SK-N-SH (cell line): ENCODE results near the gene TLN1. TPM values are rescaled to one million over a fixed set of nuclear protein-coding genes. Genes with fewer than 3 reads are reported as not detected.
A peak's percentile ranks its signal among the peaks of the same experiment; 100 is the strongest.

ENCODE experiments used
- CTCF ChIA-PET: fragments of 300-600, 350-600 bp; formaldehyde crosslinking; extraction: SDS; loops from one replicate; lab custom pipeline; 2021; lab: Yijun Ruan, JAX
- POLR2A ChIA-PET: fragments of 350-600 bp; sonication (Branson Sonifier 250); formaldehyde crosslinking; extraction: SDS; loops from one replicate; lab custom pipeline; 2020; ENCODE audit warnings: antibody characterized with exemption, inconsistent platforms; lab: Yijun Ruan, JAX
- DNase-seq: peaks from one replicate; pipeline ENCODE4 v3.0.0; 2012
- H2AFZ ChIP-seq: fragments of 200-600 bp; sonication (generic); 2 replicates; pipeline ENCODE4 v1.8.1; 2016; ENCODE audit warnings: antibody characterized with exemption, mild to moderate bottlenecking, low read depth
- H3F3A ChIP-seq: fragments of 200-600 bp; sonication (generic); replicated peaks from 2 replicates; pipeline ENCODE3; 2016; ENCODE audit warnings: antibody characterized with exemption, mild to moderate bottlenecking; ENCODE audit not compliant: insufficient read depth
- H3K27ac ChIP-seq, 2 experiments: fragments of 200-500 bp in 1 of 2; fragments of 200-600 bp in 1 of 2; sonication (Bioruptor generic) in 1 of 2; sonication (generic), shearing (Covaris generic) in 1 of 2; 2 replicates each; pipeline versions ENCODE4 v1.5.1 to v1.6.1; 2014 to 2016; ENCODE audit warnings: low read depth in 2 of 2, inconsistent platforms in 1 of 2, low read length in 1 of 2, mild to moderate bottlenecking in 1 of 2, mixed read lengths in 1 of 2
- H3K27me3 ChIP-seq: fragments of 200-600 bp; sonication (generic), shearing (Covaris generic); 2 replicates; pipeline ENCODE4 v1.6.1; 2016; ENCODE audit warnings: mixed run types; ENCODE audit not compliant: insufficient read depth
- H3K36me3 ChIP-seq, 2 experiments: fragments of 200-500 bp in 1 of 2; fragments of 200-600 bp in 1 of 2; sonication (Bioruptor generic) in 1 of 2; sonication (generic) in 1 of 2; replicated peaks in 1 of 2; 2 replicates each; pipeline versions ENCODE3 to v1.5.1; 2014 to 2016; ENCODE audit warnings: low read length in 1 of 2, mild to moderate bottlenecking in 1 of 2; ENCODE audit not compliant: insufficient read depth in 2 of 2, control insufficient read depth in 1 of 2
- H3K4me1 ChIP-seq, 2 experiments: fragments of 200-500 bp in 1 of 2; fragments of 200-600 bp in 1 of 2; sonication (Bioruptor generic) in 1 of 2; sonication (generic), shearing (Covaris generic) in 1 of 2; 2 replicates each; pipeline versions ENCODE4 v1.5.1 to v1.6.1; 2014 to 2016; ENCODE audit warnings: low read depth in 1 of 2, low read length in 1 of 2, mixed run types in 1 of 2; ENCODE audit not compliant: insufficient read depth in 2 of 2, control insufficient read depth in 1 of 2
- H3K4me2 ChIP-seq: fragments of 200-600 bp; sonication (generic), shearing (Covaris generic); 2 replicates; pipeline ENCODE4 v1.6.1; 2017; ENCODE audit warnings: mixed run types
- H3K4me3 ChIP-seq, 2 experiments: fragments of 200-500 bp in 1 of 2; fragments of 200-600 bp in 1 of 2; sonication (Bioruptor generic) in 1 of 2; sonication (generic), shearing (Covaris generic) in 1 of 2; 2 replicates each; pipeline versions ENCODE4 v1.5.1 to v1.8.1; 2014 to 2016; ENCODE audit warnings: low read depth in 2 of 2, inconsistent platforms in 1 of 2, low read length in 1 of 2, mild to moderate bottlenecking in 1 of 2, mixed read lengths in 1 of 2, moderate library complexity in 1 of 2
- H3K79me2 ChIP-seq: fragments of 200-600 bp; sonication (generic); 2 replicates; pipeline ENCODE4 v1.8.1; 2017; ENCODE audit warnings: mild to moderate bottlenecking; ENCODE audit not compliant: insufficient read depth
- H3K9ac ChIP-seq: fragments of 200-600 bp; sonication (generic); 2 replicates; pipeline ENCODE4 v1.6.1; 2017; ENCODE audit warnings: mixed run types
- H3K9me2 ChIP-seq: fragments of 200-600 bp; sonication (generic); 2 replicates; pipeline ENCODE4 v1.6.1; 2017; ENCODE audit warnings: mixed run types
- H3K9me3 ChIP-seq: fragments of 200-600 bp; sonication (generic); 2 replicates; pipeline ENCODE4 v1.6.1; 2017; ENCODE audit warnings: mixed run types, mild to moderate bottlenecking, moderate library complexity
- H4K20me1 ChIP-seq: fragments of 200-600 bp; sonication (generic); 2 replicates; pipeline ENCODE4 v1.6.1; 2017; ENCODE audit warnings: mild to moderate bottlenecking, mixed run types; ENCODE audit not compliant: insufficient read depth
- EZH2phosphoT487 ChIP-seq: fragments of 200-600 bp; sonication (generic); IDR thresholded peaks from 2 replicates; pipeline ENCODE4 v1.6.1; 2017; ENCODE audit warnings: low read depth, mixed run types, mild to moderate bottlenecking, antibody characterized with exemption, moderate library complexity, borderline replicate concordance
- WGBS: methylation state at CpG from one replicate; pipeline ENCODE4 v1.1.6; 2017; ENCODE audit warnings: low lambda C conversion rate; 5-methylcytosine and 5-hydroxymethylcytosine counted together
- polyA plus RNA-seq, 3 experiments: library from polyadenylated mRNA; depleted of rRNA; stranded (reverse); fragments of >200 nt; gene quantifications; 2 replicates each; pipeline ENCODE4 v1.2.3, GENCODE V29; 2012
- TF ChIP-seq, protein P1 (sequence below): IDR thresholded peaks from 2 replicates; pipeline ENCODE4 v1.6.1; 2012; ENCODE audit warnings: mild to moderate bottlenecking, low read depth, low read length, moderate library complexity

The TLN1 gene
- polyA plus RNA-seq, 1 of the 3 experiments (the other 2 are of a cell fraction), result 115 TPM

DNA sequence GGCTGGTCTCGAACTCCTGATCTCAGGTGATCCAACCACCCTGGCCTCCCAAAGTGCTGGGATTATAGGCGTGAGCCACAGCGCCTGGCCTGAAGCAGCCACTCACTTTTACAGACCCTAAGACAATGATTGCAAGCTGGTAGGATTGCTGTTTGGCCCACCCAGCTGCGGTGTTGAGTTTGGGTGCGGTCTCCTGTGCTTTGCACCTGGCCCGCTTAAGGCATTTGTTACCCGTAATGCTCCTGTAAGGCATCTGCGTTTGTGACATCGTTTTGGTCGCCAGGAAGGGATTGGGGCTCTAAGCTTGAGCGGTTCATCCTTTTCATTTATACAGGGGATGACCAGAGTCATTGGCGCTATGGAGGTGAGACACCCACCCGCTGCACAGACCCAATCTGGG, 56.8 kb downstream of the TLN1 start (continued):
- TF ChIP-seq, protein P1, sequence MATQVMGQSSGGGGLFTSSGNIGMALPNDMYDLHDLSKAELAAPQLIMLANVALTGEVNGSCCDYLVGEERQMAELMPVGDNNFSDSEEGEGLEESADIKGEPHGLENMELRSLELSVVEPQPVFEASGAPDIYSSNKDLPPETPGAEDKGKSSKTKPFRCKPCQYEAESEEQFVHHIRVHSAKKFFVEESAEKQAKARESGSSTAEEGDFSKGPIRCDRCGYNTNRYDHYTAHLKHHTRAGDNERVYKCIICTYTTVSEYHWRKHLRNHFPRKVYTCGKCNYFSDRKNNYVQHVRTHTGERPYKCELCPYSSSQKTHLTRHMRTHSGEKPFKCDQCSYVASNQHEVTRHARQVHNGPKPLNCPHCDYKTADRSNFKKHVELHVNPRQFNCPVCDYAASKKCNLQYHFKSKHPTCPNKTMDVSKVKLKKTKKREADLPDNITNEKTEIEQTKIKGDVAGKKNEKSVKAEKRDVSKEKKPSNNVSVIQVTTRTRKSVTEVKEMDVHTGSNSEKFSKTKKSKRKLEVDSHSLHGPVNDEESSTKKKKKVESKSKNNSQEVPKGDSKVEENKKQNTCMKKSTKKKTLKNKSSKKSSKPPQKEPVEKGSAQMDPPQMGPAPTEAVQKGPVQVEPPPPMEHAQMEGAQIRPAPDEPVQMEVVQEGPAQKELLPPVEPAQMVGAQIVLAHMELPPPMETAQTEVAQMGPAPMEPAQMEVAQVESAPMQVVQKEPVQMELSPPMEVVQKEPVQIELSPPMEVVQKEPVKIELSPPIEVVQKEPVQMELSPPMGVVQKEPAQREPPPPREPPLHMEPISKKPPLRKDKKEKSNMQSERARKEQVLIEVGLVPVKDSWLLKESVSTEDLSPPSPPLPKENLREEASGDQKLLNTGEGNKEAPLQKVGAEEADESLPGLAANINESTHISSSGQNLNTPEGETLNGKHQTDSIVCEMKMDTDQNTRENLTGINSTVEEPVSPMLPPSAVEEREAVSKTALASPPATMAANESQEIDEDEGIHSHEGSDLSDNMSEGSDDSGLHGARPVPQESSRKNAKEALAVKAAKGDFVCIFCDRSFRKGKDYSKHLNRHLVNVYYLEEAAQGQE, result no peak

DNA sequence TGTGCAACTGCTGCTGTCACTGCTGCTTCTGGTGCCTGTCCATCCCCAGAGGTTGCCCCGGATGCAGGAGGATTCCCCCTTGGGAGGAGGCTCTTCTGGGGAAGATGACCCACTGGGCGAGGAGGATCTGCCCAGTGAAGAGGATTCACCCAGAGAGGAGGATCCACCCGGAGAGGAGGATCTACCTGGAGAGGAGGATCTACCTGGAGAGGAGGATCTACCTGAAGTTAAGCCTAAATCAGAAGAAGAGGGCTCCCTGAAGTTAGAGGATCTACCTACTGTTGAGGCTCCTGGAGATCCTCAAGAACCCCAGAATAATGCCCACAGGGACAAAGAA, 58.0 kb downstream of the TLN1 start:
- no peaks in the 10 kb centered on the region for H3K9me3 ChIP-seq
- no peak overlapping the region for H3K4me3 ChIP-seq
- H3F3A ChIP-seq, result peaks cover 11% of the 10 kb centered on the region
- no peak overlapping the region for H3K9ac ChIP-seq
- H3K36me3 ChIP-seq, result no peaks in the 10 kb centered on the region
- H3K9me2 ChIP-seq, result no peaks in the 10 kb centered on the region
- H3K27me3 ChIP-seq, result no peaks in the 10 kb centered on the region
- 67% methylated on average over 3 of the region's 3 CpGs for WGBS
- no peaks in the 10 kb centered on the region for H3K79me2 ChIP-seq
- CTCF ChIA-PET, result interaction anchor here (1.0 to 3.2 kb wide), 3 partner anchors 9 to 55 kb away, joined by 5 to 23 read pairs (median 19); partner anchors contain the start of genes ARHGEF39, CCDC107 and RMRP
- DNase-seq, result no peak
- H3K27ac ChIP-seq, result no peak overlapping the region
- H2AFZ ChIP-seq, result no peak overlapping the region
- 0 out of 2 replicates have a peak overlapping the region, but pooled peaks have one; percentile 32 for H3K4me2 ChIP-seq
- POLR2A ChIA-PET, result interaction anchor here (0.7 kb wide), 1 partner anchor 17 kb away, joined by 4 read pairs; no protein-coding TSS in a partner anchor
- TF ChIP-seq, protein P1, result no peak
- TF ChIP-seq EZH2phosphoT487, result no peak
- peaks cover 0 to 13% of the 10 kb centered on the region in 2 experiments; a peak in 1 of 4 replicates for H3K4me1 ChIP-seq
- H4K20me1 ChIP-seq, result no peaks in the 10 kb centered on the region
